ENCODE measurements around the gene FSD1L.

FSD1L gene

DNA sequence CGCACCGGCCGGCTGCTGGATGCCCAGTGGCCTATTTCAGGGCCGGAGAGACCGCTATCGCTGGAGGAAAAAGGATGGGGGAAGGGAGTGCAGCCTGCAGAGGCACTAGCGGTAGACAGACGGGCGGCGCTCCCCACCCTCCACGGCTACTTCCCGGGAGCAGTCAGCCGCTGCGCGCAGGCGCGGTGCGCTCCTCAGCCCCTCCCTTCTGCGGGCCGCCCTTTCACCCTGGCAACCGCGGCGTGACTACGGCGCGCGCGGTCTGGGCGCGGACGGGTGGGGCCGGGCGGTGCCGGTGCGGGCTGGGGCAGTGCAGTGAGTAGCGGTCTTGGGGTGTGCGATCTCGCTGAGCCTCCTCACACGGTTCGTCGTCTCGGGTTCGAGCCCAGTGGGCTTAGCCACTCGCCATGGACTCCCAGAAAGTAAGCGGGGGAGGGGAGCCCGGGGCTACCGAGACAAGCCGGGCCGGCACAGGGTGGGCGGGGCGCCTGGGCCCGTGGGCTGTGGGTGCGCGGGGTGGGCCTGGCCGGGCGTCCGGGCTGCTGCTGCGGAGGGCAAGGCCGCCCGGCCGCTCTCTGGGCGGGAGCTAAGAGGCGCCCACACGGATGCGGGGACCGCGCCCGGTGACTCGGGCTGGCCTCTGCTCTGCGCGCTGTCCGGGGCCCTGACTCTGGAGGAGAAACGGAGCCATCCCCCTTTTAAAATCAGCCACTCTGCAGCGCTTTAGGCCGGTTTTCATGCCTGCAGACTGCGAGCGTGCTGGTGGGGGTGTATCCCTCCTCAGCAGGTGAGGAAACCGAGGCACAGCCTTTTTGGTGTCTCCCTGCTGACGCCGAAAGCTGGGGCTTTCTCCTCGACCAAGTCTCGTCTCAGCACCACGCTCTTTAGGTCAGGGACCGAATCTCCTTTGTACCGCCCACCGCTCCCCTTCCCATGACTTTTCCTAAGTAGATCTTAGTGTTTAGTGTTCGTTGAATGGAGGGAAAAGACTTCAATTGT lies at the start of gene FSD1L:
TSS of gene FSD1L (plus strand) at position 221 of the 999 bp plus-strand sequence. CDS start at position 408, 187 bp downstream.
- peak; percentile 87 to 90 for DNase-seq

DNA sequence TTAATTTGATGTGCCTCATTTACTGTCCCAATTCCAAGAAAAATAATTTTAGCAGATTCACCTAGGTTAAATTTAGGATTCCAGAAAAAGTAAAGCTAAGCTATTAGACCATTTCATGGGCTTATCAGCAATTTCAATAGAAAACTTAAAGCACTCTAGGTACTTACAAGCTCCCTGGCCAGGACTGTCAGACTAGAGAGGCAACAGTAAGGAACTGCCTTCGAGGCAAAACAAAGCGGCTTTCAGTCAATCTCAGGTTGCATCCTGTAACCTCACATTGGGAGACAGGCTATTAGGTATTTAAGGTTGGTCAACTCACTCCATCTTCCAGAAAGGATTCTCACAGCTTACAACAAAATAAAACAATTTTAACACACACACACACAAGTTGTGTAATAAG lies 48.7 kb upstream of the FSD1L start:
- no peak for DNase-seq

DNA sequence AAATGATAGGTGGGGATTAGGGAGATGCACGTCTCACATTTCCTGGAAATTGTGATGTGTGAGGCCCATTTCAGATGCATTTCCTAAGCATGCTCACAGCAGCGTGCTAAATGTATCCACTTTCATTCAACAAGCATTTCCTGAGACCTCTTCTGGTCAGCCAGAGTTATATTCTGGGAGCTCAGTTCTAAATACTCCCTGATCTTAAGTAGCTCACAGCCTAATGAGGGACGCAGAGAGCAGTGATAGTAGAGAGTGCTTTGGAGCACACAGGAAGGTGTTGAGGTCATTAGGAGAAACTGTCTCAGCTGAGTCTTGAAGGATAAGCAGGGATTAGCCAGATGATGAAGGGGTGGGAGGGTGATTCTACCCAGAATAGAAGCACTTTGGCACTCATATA lies 46.2 kb upstream of the FSD1L start:
- DNase-seq: no peak

DNA sequence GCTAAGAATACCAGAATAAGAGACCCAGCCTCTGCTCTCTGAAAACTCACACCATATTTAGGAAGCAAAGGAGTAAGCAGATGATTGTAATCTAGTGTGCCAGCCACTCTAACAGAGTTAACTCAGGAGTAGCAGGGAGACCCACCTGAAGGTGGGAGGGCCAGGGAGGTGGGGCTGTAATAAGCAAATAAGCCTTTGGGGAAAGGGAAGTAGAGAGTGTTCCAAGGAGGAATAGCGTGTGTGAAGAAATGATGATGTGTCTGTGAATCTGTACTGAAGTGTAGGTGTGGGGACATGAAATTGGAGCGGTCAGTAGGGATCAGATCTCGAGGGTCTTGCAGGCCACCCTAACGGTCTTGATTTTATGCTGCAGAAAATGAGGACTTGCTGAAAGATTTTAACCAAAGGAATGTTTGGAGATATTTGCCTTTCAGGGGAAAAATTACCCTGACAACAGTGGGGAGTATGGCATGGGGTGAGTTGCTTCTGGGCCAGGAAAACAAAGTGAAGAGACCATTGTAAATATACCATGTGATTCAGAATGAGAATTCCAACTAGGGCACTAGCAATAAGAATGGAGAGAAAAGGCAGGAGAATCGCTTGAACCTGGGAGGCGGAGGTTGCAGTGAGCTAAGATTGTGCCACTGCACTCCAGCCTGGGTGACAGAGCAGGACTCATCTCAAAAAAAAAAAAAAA lies 44.1 kb upstream of the FSD1L start:
- no peak for DNase-seq

DNA sequence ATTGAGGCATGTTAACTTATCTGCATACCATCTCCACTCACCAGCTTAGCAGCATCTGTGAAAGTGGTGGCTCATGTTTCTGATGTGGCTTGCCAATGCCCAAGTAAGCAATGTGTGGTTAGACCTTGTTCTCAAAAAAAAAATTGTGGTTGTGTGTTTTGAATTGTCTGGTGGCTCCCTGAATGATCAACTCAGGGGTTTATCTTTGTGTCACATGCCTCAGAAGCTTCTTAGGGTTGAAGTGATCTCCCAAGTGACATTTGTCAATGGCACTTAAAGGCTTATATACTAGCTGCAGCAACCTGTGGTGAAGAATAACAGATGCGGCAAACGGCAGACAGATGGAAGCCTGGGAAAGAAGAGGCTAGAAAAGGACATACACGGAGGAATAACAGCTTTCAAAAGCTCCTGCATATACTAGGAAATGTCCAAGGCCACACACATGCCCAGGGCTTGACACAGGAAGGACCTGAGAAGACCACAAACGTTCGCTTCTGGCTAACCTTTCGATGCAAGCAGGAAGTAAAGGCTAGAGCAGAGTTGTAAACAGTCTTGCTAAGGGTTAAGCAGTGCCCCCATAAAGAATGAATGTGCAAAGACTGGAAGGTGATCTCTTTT lies 42.2 kb upstream of the FSD1L start:
- DNase-seq: peak; percentile 48 to 59

DNA sequence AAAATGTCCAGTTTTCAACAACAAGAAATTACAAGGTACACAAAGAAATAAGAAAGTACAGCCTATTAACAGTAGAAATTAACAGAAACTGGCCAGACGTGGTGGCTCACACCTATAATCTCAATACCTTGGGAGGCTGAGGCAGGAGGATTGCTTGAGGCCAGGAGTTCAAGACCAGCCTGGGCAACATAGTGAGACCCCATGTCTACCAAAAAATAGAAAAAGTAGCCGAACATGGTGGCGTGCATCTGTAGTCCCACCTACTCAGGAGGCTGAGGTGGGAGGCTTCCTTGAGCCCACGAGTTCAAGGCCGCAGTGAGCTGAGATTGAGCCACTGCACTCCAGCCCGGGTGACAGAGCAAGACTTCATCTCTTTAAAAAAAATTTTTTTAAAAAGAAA lies 41.5 kb upstream of the FSD1L start:
- DNase-seq: no peak

DNA sequence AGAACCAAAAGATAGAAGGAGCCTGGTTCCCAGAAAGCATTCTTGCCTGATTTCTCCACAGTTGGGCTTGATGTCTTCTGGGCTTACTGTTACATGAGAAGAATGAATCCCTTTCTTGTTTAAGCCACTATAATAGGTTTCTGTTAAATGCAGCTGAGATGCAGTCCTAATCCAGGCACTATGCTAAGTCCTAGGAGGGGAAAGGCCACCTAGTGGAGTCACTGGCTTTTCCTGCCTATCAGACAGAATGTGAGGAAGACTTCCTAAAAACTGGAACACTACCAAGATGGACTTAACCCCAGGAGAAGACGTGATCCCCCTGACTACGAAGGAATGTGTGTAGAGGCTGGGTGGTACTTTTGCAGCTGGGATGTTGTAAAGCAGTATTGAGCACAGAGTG lies 34.3 kb upstream of the FSD1L start:
- no peak for DNase-seq

DNA sequence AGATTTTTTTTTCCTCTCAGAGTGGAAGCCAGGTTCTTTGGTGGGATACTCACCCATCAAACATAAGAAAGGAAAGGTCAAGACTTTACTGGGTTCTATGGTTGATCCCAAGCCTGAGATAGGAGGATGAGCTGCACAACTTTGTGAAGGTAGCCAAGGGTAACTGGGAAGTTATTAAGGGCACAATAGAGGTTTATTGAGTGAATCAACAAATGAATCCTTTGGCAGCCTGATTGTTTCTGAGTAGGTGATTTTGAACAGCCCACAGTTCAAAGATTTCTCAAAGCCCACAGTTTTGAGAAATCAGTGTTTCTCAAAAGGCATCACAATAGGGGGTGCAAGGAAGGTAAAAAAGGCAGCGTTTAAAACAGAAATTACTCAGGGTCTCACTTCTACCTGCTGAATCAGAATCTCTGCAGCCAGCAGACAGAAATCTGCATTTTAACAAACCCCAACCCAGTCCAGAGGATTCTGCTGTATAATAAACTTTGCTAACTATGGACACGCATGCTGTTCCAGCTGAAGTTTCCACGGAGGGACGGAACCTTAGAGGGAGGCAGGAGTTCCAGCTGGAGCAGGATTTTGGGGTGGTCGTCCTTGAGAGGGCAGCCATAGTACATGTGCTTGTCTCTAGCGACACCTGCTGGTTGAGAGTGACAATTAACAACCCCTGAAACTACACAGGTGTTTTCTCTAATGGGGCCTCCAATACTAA lies 32.7 kb upstream of the FSD1L start:
- DNase-seq: peak; percentile 60 to 63

DNA sequence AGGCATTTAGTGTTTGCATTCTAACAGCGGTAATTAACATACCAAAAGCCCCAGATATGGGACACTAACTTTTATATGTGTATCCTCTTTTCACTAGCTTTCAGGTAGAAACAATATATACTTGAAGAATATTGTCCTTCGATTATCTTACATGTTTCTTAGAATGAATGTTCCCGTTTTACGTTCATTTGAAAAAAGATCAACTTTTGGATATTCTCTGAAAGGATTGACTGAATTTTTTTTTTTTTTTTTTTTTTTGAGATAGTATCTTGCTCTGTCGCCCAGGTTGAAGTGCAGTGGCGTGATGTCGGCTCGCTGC lies 32.2 kb upstream of the FSD1L start:
- DNase-seq: no peak

DNA sequence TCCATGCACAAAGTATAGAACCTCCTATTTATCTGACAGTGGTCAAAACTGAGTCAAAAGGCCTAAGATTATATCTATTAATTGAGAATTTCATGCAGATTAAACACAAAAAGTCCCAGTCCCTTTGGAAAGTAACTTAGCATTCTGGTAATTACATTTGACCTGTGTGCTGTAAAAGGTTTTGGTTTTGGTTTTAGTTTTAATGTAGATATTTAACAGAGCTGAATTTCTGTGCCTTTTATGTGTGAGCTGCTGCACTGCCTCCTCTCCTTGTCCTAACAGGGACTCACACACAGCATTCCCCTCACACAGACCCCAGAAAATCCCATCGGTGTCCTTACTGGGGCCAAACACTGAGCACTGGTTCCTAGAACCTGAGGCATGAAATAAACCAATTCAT lies 31.0 kb upstream of the FSD1L start:
- DNase-seq: no peak

DNA sequence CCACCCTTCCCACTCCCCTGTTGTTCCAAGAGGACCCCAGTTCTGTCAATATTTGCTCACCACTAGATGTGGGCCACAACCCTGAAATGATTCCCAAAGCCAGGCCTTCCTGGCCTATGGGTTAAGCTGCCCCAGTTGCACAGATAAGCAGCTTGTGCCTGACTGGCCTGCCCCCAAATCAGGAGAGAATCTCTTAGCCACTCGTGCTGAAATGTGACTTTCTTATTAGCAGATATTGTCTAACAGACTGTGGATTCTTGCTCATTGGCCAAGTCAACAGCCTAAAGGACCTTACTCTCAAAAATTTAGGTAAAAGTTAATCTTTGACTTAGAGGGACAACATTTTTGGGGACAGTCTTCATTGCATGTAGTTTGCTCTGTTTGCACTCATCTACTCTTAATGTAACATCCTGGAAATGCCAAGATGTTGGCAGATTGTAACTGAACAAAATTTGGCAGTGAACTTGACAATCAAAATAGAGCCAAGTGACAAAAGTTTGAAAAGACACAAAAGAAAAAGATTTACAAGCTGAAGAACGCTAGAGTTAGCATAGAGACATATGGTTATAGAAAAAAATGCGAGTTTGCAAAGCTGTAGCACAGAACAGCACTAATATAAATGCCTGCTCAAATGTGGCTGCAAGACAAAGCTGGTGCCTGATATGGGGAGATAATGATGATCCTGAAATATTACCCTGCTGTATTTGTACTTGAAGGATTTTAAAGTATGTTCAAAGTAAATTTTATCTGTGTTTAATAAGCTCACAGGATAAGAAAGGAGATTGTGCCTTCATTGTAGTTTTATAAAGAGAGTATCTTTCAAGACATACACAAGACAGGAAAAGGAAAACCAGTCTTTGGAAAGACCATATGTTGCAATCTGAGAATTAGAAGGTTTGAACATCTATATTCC lies 29.0 kb upstream of the FSD1L start:
- no peak for DNase-seq

DNA sequence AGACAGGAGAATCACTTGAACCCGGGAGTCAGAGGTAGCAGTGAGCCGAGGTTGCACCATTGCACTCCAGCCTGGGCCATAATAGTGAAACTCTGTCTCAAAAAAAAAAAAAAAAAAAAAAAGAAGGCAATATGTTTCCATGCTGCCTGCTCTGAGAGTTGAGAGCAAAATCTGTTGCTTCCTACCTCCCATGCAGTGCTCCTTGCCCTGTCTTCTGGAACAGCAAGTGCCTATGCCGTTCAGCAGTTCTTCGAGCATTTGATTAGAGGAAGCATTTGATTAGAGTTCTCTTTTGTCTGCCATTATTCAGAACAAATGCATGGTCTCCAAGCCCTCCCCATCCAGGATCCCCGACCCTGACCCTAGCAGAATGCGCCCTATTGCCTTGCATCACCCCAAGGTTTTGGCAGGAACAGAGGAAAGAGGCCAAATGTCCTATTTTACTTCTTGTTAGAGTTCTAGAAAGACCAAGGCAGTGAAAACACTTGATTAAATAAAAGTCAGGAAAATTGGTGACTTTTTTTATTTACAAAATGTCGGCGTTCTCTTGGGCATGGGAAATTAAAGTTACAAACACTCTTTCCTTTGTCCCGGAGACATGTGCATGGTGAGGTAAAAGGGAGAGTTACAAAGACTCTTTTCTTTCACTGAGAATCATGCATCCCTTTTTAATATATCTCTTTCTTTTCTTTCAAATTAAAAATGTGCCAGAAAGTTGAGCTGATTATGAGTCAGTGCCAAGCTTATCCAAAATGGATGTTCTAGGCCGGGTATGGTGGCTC lies 27.8 kb upstream of the FSD1L start:
- DNase-seq: no peak

DNA sequence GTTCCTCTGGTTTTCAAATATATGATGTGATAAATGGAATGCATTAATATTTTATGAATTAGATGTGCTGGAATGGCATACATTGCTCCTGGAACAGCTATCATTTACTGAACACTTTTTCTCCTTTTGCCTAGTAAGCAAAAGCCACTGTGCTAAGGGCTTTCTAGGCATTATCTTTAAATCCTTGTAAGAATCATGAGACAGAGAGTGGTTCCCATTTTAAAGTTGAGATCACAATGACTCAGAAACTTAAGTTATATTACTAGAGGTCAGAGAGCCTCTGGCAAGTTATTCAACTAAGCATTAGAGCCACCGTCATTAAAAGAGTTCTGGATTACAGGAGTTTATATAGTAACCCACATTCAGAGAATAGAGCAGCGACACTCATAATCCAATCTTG lies 26.7 kb upstream of the FSD1L start:
- no peak for DNase-seq

DNA sequence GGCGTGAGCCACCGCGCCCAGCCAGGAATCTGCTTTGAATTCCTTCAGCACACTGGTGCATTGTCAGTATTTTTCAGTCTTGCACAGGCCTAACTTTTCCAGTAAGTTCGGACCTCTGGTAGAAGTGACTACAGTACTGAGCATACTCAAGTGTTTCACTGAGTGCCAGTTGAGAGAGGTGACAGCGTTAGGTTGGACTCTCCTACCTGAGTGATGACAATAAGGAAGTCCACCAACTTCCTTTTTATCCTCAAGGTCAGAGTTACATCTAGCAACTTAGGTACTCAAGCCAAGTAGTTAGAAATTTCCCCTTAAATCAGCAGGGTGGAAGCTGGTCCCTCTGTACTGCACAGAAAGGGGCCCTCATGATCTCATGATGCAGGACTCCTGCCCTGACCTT lies 26.0 kb upstream of the FSD1L start:
- DNase-seq: no peak

DNA sequence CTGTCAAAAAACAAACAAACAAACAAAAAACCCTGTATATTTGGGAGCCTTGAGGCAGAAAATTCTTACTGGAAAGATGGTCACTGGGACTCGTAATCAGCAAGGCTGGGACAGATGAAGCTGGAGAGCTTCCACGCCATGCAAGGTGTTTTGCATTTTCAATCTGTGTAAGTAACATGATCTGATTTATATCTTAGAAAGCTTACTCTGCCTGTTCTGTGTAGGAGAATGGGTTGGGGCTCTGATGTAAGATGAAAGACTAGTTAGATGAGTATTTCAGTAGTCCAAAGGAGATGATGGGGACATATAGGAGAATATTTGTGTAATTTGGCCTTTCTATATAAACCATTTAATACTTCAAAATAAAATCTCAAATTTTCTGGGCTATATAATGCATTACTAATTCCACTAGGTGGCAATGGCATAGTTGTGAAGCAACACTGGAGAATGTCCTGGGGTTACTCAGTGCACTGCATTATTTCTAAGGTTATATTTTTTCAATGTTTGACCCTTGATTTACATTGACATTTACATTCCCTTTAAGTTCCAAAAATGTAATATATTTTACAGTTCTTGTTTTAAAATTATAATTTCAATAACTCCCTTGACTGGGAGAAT lies 21.9 kb upstream of the FSD1L start:
- no peak for DNase-seq

DNA sequence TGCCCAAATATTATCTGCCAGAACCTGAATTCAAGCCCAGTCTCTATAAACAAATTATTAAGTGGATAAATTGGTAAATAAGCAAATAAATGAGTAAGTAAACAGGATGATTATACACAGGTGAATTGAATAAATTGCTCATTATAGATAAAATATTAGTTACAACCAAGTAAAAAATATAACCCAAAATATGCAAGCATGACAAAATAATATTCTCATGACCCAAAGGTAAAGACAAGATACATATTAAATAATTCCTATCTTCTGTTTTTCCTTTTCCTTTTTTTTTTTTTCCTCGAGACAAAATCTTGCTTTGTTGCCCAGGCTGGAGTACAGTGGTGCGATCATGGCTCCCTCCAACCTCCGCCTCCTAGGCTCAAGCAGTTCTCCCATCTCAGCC lies 21.2 kb upstream of the FSD1L start:
- DNase-seq: no peak

DNA sequence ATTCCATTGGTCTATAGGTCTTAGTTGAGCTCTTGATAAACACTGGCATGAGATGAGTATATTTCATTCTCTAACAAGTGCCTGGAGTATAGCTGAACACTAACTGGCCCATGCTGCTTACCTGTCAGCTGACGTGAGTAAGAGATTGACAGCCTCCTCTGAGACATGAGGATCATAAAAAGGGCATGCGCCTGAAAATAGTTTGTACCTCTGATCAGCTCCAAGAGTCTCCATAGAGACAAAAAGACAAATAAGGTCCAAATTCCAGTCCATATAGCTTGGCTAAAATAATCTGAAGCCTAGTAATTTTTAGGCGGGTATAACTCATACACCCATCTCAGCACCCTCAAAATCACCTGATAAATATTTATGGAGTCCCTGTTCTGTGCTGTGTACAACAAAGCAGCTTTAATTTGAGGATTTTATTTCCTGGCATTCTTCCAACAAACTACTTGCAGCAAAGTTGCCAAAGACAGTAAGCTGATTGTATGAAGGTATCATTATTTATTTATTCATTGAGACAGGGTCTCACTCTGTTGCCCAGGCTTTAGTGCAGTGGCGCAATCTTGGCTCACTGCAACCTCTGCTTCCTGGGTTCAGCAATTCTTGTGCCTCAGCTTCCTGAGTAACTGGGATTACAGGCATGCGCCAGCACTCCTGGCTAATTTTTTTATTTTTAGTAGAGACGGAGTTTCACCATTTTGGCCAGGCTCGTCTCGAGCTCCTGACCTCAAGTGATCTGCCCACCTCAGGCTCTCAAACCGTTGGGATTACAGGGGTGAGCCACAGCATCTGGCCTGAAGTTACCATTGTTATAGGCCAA lies 16.2 kb upstream of the FSD1L start:
- no peak for DNase-seq

DNA sequence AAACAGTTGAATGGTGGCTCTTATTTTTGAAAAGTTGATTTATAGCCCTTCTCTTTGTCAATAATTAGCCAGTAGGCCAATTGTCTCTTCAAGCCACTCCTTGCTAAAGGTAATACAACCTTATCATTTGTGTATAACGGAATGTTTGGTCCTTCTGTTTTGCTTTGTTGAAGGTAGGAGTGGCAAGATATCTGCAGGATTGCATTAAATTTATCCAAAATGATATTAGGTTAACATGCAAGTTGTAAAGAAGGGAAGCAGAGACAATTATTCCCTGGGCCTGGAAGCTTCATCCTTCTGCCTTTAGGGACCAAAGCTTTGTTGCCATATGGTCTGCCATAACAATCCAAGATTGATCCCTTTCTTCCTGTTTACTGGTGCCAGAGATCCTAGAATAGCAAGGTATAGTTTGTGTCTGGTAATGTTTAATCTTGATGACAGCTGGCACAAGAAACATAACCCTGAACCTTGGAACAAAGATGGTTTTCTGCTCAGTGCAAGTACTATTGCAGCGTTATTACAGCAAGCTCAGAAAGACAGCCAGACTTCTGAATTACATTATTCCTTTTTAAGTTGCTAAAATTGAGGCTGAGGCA lies 15.5 kb upstream of the FSD1L start:
- no peak for DNase-seq

DNA sequence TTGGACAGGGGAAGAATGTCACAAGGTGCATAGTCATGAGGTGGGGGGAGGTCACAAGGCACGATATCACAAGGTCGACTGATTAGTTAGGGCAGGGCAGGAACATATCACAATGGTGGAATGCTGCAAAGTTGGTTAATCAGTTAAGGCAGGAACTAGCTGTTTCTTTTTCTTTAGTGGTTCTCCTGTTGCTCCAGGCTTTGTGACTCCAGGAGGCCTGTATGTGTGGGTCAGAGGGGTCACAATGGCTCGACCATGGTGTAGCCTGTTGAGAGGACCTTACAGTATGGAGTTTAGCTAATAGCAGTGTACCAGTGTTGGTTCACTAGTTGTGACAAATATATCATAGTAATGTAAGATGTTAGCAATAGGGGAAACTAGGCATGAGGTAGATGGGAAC lies 12.4 kb upstream of the FSD1L start:
- DNase-seq: no peak

Measured in activated T-cell treated with anti-CD3 and anti-CD28 coated beads, Interleukin-2, amount 50 U/mL, for 48 hours (primary cell).